ENCODE data around the gene TUBGCP2.

The TUBGCP2 gene

GRCh38 chr10:133299224-133299623 lies 9.4 kb downstream of the TUBGCP2 start:
- FAIRE-seq = no peak

- FAIRE-seq = no peak
These were observed 10.2 kb downstream of the TUBGCP2 start for GRCh38 chr10:133298466-133298865.

- no peak for FAIRE-seq
These were observed 11.2 kb downstream of the TUBGCP2 start for GRCh38 chr10:133297504-133297903.

- FAIRE-seq = no peak
These were observed 13.0 kb downstream of the TUBGCP2 start for GRCh38 chr10:133295426-133296320.

- no peak for FAIRE-seq
These were observed 14.5 kb downstream of the TUBGCP2 start for GRCh38 chr10:133294189-133294588.

GRCh38 chr10:133293810-133294119 lies 14.9 kb downstream of the TUBGCP2 start:
- no peak for FAIRE-seq

GRCh38 chr10:133292919-133293809 lies 15.5 kb downstream of the TUBGCP2 start:
- FAIRE-seq = no peak

DNA sequence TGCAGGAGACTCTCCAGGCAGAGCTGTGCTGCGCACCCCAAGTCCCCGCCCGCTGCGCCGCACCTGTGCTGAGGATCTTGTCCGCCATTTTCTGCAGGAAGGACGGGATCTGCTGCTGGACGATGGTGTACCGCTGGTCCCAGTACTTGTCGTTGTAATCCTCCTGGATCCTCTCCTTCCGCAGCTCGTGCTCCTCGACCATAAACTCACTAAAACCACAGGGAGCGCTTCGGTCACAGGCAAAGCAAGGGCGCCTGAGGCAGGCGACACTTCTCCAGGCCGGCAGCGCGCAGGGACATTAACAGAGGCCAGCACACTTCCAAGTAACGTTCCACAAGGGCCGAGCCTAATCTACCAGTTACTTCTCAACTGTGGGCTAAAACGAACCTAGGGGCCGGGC lies 18.9 kb downstream of the TUBGCP2 start:
- FAIRE-seq = no peak

GRCh38 chr10:133287832-133288500 lies 20.7 kb downstream of the TUBGCP2 start:
- FAIRE-seq = no peak

- no peak for FAIRE-seq
These were observed 22.3 kb downstream of the TUBGCP2 start for GRCh38 chr10:133286366-133286765.

DNA sequence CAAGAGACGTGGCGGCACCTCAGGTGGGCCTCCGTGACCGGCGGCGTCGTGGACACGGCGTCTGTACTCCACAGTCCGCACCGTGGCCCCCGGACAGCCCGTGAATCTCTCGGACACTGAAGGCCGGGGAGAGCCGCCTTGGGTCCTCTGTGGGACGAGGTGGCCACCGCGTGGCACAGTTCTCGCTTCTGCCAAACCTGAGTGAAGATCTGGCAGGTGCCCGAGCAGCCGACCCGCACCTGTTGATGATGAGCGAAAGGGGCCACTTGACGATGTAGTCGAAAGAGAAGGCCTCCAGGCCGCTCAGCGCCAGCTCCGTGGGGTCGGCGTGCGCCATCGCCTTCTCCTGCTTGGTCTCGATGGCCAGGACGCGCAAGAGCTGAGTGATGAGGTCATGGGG lies 23.5 kb downstream of the TUBGCP2 start:
- no peak for FAIRE-seq

DNA sequence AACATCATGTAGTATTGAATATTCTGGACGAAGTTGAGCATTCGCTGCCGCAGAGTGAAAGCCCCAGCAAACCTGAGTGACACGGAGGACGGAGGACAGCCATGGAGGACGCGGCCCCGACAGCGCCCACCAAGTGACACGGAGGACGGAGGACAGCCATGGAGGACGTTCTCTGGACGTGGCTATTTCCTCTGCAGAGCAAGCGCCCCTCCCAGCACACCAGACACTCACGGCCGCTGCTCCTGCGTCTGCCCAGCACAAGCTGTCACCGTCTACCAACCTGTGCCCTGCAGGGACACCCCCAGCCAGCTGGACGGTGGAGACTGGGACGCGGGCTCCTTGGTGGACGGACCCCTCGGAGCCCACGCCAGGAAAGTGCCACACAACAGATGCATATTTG lies 24.7 kb downstream of the TUBGCP2 start:
- FAIRE-seq = no peak

GRCh38 chr10:133282846-133283390 lies 25.8 kb downstream of the TUBGCP2 start:
- FAIRE-seq = no peak

DNA sequence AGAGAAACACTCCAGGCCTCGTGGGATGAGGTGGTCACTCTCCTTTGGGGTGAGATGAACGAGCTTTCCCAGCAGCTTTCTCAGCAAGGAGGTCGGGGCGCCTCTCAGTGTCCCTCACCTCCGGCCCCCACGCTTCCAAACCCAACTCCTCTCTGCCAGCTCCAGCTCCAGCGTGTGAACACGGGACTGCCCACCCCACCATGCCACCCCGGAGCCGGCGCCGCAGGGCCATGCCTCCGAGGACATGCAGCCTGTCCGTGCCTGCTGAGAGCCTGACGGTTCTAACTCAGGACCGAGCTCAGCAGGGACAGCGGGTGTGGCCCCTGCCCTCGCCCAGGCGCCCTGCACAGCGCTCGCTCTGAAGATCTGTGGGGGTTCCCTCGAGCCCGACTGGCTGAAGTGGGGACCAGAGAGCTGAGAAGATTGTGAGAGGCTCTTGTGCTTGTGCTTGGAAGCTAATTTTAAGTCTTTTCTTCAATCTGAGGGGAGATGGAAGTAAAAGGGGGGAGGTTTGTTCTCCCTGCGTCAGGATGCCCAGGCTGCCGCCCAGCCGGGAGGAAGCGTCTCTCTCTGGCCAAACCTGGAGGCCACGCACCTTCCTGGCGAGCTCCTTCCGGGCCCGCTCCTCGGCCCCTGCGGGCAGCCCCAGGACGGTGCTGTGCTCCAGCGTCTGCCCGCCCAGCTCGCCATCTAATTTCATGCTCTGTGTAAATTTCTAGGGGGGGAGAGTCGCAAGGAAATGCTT lies 26.9 kb downstream of the TUBGCP2 start:
- FAIRE-seq = no peak

GRCh38 chr10:133281084-133281483 lies 27.6 kb downstream of the TUBGCP2 start:
- FAIRE-seq = no peak

GRCh38 chr10:133280391-133281059 lies 28.1 kb downstream of the TUBGCP2 start:
- no peak for FAIRE-seq

DNA sequence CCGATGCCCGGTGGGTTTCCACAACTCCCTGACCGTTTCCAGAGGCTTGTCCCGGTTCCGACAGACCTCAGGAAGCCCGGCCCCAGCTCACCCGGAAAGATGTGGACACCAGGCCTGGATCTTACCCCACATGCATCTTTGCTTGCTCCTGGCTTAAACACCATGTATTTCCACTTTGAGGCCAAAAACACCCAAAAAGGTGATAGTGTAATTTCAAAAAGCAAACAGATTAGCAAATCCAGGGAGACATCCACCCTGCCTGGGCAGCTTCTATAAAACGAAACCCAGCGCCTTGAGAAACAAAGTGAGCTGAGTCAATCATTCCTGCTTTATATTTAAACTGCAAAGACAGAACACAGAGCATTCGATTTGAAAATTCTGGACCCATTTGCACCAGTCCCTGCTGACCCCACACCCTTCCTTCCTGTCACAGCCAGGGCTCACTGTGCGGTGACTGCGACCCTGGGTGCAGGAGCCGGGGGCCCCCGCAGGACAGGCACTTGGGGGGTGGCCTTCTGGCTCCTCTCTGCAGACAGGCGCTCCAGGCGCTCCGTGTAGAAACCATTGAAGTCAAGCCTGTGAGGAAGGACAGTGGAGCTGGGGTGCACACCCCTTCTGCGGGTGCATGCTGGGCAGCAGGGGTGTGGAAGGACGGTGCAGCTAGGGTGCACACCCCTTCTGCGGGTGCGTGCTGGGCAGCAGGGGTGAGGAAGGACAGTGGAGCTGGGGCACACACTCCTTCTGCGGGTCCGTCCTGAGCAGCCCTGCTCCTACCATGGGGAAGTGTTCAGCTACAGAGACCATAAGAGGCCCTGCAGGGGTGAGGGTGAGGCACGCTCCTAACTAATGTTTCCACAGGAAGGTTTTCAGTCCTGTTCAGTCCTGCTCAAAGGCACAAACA lies 29.1 kb downstream of the TUBGCP2 start:
- FAIRE-seq = no peak

GRCh38 chr10:133278577-133279265 lies 30.0 kb downstream of the TUBGCP2 start:
- FAIRE-seq = no peak

DNA sequence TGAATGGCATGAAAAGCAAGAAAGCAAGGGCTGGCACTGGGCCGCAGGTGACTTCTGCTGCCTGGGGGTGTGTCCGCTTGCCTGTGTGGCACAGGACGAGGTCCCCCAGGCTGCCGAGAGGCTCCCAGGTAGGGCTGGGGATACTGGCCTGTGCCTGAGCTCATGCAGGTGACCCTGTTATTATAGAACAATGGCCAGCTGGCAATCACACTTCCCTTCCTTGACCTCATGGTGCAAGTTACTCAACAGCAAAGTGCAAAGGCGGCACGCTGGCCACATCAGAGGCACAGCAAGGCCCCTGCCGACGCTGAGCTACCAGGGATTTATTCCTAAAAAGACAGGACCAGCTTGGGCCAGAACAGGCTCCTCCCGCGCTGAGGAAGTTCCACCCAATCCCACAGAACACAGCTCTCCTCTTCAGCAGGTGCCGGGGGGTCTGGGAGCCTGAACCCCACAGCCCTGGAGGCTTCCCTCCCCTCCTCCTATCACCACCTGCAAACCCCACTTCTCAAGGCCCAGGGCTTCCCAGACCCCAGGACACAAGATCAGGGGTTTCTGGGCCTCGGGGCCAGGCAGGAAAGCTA lies 30.6 kb downstream of the TUBGCP2 start:
- FAIRE-seq = no peak

Data from A204.1 (cell line).